ENCODE results near the gene LRRC71.

Gene LRRC71

GRCh38 chr1:156927215-156928042 is 7.0 kb downstream of the LRRC71 start:
- peak; percentile 46 to 52 for DNase-seq (ENCODE audit: low read depth in 2 of 2)

DNA sequence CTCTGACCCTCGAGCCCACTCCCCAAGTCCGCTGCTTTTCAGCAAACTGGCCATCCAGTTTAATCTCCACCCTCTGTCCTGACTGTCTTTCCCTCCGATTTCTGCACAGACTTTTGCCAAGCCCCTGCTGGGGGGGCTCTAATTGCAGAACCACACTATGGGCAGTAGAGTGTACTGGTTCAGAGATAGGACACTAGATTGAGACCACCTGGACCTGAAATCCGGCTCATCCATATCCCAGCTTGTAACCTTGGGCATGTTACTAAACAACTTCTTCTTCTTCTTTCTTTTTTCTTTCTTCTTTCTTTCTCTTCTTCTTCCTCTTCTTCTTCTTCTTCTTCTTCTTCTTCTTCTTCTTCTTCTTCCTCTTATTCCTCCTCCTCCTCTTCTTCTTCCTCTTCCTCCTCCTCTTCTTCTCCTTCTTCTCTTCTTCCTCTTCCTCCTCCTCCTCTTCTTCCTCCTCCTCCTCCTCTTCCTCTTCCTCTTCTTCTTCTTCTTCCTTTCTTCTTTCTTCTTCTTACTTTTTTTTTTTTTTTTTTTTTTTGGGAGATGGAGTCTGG is 7.7 kb downstream of the LRRC71 start:
- DNase-seq (ENCODE audit: low read depth in 2 of 2): no peak

DNA sequence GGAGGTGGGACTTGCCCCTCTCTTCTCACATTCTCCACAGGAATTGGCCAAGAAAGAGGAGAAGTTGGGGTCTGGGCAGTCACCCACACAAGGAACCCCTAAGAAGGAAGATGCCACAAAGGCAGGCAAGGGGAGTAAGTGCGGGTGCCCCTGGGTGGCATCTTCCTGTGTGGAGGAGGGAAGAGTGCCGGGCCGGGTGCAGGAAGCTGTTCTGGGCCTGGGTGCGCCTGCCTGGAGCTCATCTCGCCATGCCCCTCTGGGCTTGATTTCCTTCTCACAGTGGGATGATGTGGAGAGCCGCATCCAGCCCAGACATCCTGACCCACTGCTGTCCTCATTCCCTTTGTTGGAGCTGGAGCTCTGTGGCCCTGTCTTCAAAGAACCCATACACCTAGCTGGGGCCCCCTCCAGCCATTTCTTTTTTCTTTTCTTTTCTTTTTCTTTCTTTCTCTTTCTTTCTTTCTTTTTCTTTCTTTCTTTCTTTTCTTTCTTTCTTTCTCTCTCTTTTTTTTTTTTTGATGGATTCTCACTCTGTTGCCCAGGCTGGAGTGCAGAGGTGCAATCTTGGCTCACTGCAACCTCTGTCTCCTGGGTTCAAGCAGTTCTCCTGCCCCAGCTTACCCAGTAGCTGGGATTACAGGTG is 9.3 kb downstream of the LRRC71 start:
- no peak for DNase-seq (ENCODE audit: low read depth in 2 of 2)

- DNase-seq (ENCODE audit: low read depth in 2 of 2): no peak
Observed at GRCh38 chr1:156930483-156930882, 10.1 kb downstream of the LRRC71 start.

- DNase-seq (ENCODE audit: low read depth in 2 of 2): no peak
Observed at GRCh38 chr1:156931211-156931952, 10.9 kb downstream of the LRRC71 start.

- DNase-seq (ENCODE audit: low read depth in 2 of 2): no peak
Observed at GRCh38 chr1:156931974-156932710, 11.7 kb downstream of the LRRC71 start.

DNA sequence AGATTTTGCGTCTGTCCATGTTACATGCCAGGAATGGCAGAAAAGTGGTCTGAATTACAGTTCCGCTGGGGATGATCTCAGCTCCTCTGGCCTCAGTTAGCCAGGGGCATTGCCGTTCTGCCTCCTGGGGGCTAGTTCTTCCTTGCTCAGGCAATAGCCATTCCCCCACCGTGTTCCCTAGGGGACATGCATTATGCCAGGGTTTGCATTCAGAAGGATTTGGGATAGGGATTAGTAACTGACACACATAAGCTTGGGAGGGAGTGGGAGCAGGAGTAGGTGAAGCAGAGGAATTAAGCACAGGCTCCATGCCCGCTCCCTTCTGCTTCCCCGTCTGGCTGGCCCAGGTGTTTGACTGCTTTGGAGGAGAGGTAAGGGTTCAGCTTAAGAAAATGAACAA is 12.7 kb downstream of the LRRC71 start:
- no peak for DNase-seq (ENCODE audit: low read depth in 2 of 2)

DNA sequence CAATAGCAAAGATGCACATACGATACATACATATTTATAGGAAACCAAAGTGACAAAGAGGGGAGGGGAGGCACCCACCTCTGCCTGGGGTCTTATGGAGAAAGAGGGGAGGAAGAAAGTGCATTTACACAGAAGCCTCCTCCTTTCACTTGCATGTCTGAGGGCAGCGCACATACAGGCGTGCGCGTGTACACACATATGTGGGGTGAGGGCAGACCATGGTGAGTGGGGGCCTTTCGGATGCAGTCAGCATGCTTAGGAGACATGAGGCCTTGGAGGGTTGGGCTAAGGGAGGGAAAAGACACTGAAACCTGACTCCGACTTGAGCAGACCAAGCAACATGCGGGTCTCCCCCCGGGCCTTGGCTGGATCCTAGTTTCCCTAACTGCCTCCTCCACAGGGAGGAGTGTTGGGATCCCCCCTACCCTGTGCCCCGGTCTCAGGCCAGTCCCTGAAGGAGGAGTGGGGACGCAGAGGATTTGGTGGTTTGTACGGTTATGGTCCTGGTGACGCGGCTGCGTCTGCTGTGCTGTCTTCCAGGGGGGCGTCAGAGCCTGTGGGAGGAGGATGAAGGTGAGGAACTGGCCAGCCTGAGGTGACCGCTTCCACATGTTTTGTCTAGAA is 15.2 kb downstream of the LRRC71 start:
- DNase-seq (ENCODE audit: low read depth in 2 of 2): no peak

GRCh38 chr1:156936191-156936590 is 15.8 kb downstream of the LRRC71 start:
- no peak for DNase-seq (ENCODE audit: low read depth in 2 of 2)

- DNase-seq (ENCODE audit: low read depth in 2 of 2): no peak
Observed at GRCh38 chr1:156936721-156937220, 16.3 kb downstream of the LRRC71 start.

DNA sequence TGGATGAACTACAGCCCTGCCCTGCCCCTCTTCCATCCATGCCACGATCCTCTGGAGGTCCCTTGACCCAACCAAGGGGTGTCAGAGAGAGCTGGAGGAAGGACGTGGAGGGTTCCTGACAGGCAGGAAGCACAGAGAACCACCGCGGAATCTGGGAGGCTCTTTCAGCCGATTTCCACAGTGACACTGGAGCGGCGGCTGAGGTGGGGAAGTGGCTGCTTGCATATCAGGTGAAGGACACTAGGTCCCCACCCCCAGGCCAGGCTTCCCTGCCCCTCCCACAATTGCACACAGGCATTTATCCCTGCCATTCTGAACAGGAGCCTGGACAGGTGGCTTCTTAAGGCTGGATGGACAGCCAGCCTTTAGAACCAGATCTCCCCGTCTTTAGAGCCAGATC is 17.5 kb downstream of the LRRC71 start:
- no peak for DNase-seq (ENCODE audit: low read depth in 2 of 2)

GRCh38 chr1:156938813-156939212 is 18.4 kb downstream of the LRRC71 start:
- no peak for DNase-seq (ENCODE audit: low read depth in 2 of 2)

DNA sequence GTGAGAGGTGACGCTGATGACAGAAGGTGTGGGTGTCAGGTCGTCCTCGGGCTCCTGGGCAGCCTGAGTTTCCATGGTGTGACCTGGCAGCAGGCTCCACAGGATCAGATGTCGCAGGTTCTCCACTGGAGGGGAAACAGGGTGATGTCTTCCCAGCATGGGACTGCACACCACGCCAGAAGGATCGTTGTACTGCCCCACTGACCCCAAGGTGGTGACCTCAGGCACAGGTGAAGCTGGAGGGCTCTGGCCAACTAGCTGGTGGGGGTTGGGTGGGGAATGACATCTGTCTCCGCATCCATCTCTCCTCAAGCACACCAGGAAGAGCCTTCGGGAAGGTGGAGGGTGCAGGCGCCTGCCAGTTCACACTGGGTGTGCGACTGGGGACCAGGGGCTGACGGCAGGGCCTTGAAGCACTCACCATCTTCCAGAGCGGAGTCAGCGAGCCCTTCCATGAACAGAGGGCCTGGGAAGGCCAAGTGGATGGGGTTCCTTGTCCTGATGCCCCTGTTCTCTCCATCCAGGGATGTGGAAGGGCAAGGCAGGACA is 19.4 kb downstream of the LRRC71 start:
- no peak for DNase-seq (ENCODE audit: low read depth in 2 of 2)

DNA sequence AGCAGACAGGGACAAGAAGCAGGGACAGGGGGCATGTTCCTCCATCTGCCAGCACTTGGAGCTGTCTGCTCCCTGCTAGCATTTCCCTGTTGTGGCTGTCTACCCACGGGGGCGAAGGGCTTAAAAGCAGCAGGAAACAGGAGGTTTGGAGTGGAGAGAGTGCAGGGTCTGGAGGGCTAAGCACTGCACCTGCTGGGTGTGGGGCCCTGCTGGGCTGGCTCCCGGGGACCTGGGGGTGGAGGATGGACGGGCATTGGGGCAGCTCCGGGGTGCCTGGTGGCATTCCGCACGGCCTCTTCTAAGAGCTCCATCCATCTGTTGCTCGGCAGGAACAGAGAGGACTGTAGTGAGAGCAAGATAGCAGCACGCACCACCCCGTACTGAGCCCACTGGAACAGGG is 21.2 kb downstream of the LRRC71 start:
- DNase-seq (ENCODE audit: low read depth in 2 of 2): no peak

GRCh38 chr1:156942176-156942575 is 21.7 kb downstream of the LRRC71 start:
- no peak for DNase-seq (ENCODE audit: low read depth in 2 of 2)

GRCh38 chr1:156942576-156942975 is 22.1 kb downstream of the LRRC71 start:
- DNase-seq (ENCODE audit: low read depth in 2 of 2): no peak

- no peak for DNase-seq (ENCODE audit: low read depth in 2 of 2)
Observed at GRCh38 chr1:156943756-156944155, 23.3 kb downstream of the LRRC71 start.

- DNase-seq (ENCODE audit: low read depth in 2 of 2): no peak
Observed at GRCh38 chr1:156944268-156944667, 23.8 kb downstream of the LRRC71 start.

DNA sequence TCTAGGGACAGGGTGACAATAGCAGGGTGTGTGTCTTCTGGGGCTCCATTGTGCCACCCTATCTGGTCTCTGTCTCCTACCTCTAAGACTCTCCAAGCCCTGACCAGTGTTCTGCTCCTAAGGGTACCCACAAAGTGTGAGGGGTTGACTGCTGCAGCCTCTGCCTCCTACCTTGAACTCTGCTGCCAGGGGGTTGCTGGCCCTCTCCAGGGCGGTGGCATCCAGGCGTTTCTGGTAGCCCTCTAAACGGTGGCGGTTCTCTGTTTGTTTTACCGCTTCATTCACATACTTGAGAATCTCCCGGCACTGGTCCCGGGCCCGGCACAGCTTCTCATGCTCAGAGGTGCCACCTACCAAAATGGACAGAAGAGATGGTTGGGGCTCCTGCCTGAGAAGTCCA is 24.4 kb downstream of the LRRC71 start:
- DNase-seq (ENCODE audit: low read depth in 2 of 2): no peak

- DNase-seq (ENCODE audit: low read depth in 2 of 2): no peak
Observed at GRCh38 chr1:156945881-156946661, 25.6 kb downstream of the LRRC71 start.

Data from stimulated activated CD8-positive, alpha-beta memory T cell treated with anti-CD3 and anti-CD28 coated beads, Interleukin-15, amount 100 ng/mL, for 48 hours (primary cell).